RKO (cell line): ENCODE measurements around the gene COTL1.

Source experiments
- DNase-seq: peaks from one replicate; pipeline ENCODE4 v3.0.0-alpha.2; 2016; ENCODE audit warnings: low spot score

Gene COTL1

DNA sequence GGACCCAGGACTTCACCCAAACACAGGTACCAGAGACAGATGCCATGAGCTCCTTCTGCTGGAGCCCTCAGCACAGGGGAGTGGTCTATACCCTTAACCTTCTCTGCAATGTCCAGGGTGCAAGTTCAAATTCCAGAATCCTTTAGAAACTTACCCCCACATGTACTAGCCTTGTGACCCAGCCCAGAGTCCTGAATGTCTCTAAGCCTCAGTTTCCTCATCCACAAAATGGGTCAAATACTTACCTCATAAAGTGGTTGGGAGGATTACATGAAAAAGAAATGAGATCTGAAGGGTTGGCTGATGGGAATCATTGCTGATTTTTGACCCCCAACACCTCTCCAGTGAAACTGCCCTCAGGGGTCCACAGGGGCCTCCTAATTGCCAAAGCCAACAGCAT, 21.7 kb downstream of the COTL1 start:
- DNase-seq: no peak

DNA sequence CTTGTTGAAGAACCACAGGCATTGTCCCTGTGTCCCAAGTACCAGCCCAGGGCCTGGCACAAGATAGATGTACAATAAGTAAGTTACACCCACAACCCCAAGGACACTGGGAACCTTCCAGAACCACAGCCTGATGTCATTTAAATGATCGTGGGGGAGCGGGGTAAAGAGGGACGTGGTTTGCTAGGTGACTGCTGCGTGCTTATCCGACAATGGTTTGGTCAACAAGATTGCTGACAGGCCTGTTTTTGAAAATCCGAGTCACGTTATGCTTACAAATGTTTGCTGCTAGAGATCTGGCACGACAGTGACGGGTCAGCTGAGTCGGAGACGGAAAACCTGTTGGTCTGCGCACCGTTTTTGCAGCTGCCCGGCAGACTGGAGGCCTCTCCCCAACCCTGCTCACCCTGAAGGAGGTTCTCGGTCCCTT, 22.8 kb downstream of the COTL1 start:
- no peak for DNase-seq

DNA sequence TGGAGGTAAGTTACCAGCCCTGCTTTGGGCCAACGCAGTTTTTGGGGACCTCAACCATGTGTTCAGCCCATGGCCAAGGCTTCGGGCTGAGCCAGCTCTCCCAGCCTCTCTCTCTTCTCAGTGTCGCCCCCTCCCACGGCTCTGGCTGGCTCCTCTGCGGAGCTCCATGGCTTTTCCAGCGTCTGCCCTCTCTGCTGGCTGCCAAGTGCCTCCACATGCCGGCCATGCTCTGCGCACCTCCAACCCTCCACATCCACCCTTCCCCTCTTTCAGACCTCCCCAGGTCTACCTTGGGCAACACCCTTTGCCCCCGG, 23.2 kb downstream of the COTL1 start:
- DNase-seq: no peak

DNA sequence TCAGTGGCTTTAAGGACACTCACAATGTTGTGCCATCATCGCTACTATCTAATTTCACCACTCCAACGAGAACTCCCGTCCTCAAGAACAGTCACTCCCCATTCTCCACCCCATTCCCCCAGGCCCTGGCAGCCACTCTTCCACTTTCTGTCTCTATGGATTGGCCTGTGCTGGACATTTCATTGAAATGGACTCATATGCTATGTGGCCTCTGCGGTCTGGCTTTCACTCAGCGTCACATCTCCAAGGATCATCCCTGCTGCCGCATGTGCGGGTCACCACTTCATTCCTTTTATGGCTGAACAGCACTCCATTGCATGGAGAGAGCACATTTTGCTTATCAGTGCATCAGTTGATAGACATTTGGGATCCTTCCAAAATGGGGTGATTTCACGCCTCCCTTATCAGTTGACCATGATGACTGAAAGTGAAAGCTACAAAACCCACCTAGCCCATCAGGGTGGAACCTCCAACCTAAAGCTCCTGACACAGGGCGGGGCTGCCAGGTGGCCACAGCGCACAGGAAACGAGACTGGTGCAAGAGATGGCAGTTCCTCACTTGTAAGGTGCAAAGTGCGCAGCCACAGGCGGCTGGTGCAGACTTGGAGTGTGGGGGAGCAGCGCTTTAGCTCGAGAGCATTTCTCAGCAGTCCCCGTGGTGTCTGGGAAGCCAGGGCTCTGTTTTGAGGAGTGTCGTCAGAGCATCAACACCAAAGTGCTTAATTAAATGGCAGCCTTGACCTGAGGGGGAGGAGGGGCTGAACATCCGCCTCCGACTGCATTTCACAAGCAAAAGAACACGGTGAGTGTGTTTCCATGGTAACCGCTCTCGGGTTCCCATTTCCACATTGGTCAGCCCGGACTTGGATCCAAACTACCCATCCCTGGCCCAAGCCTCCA, 23.8 kb downstream of the COTL1 start:
- DNase-seq: no peak

DNA sequence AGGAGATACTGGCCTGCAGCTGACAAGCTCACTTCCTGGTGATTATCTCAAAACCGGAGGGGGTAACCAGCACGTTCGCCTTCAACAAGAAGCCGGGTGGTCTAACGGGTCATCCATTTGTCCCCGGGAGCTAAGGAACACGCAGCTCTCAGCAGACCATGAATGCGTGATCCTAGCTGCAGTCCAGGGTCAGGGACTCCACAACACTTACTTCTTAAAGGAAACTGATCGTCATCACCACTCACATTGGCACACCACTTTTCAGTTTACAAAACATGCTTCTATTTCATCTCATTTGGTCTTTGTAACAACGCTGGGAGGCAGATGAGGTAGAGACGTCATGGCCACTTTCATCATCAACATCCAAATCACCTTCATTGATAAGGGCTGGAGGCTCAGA, 25.2 kb downstream of the COTL1 start:
- no peak for DNase-seq

DNA sequence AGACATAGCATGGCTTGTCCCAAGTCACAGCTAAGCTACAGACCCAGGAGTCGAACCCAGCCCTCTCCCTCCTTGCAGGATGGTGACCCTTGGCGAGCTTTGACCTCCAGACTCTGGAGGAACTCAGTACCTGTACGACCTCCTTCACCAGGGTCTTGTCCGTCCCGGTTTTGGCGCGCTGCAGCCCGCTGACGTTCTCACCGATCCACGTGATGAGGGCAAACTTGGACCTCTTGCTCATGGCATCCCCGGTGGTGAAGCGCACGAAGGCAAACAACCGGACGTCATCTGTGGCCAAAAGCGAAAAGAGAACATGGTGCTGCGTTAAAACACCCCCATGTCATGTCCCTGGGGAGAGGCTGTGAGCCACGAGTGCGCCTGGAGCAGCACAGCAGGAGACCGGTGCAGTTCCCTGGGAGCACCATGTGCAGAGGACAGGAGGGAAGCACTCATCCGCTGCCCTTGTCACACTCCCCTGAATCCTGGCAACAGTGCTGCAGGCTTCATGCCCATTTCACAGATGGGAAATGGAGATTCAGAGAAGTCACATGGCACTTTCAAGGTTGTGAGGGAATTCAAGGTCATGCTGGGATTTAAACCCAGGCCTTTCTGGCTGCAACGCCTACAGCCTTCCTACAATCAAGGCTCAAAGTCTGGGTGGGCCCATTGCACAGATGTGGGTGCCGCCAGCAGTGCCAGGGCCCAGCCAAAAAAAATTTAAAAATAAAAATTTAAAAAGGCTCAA, 27.7 kb downstream of the COTL1 start:
- DNase-seq: no peak

DNA sequence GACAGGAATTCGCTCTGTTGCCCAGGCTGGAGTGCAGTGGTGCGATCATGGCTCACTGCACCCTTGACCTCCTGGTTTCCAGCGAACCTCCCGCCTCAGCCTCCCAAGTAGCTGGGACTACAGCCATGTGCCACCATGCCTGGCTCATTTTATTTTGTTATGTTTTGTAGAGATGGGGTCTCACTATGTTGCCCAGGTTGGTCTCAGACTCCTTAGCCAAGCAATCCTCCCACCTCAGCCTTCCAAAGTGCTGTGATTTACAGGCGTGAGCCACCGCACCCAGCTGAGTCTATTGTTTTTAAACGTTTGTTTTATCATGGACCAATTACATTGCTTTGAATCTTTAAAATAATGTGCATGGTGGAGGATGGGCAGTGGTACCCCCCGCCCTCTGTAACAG, 28.9 kb downstream of the COTL1 start:
- DNase-seq: no peak

DNA sequence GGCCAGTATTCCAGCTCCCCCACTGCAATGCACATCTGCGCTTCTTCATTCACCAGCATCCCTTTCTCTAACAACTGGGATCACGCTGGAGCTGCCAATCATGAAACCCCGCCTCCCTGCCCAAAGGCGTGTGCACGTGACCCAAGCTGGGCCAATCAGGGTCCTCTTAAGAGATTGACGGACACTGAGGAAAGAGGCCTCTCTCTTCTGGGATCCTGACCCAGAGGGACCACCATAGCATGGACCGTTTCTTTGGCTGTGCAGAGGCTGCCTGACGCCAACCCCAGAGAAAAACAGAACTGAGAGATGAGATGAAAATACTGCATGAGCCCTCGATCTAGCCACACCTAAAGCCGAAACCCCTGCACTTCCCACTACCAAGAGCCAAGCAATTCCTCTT, 32.0 kb downstream of the COTL1 start:
- no peak for DNase-seq

DNA sequence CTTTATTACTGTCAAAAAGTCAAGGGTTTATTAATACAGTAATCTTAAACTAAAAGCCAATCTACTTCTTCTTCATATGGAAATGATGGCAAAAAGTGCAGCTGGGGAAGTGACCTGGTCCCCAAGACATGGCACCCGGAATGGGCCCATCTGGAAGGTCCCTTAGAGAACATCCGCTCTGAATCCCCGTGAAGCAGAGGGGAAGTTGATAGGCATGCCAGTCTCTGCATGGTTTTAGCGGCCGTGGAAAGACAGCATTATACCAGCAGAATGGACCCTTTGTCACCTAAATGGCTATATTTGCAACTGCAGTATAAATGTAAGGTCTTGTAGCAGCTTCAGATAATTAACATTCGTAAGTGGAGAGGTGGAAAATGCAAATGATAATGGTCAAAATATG, 32.4 kb downstream of the COTL1 start:
- no peak for DNase-seq

DNA sequence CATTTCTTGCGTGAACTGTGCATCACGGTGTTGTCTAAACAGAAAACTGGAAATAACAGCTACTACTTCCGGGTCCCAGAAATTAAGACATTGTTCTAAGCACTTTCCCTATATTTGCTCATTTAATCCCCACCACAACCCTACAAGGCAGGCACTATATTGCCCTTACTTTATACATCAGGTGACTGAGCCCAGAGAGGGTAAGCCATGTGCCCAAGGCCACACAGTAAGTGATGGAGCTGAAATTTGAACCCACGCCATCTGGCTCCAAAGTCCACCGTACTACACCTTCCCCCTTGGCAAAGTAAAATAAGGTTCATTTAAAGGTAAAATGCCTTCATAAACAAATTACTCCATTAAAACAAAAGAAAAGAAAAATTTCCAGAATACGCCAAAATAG, 33.2 kb downstream of the COTL1 start:
- no peak for DNase-seq

DNA sequence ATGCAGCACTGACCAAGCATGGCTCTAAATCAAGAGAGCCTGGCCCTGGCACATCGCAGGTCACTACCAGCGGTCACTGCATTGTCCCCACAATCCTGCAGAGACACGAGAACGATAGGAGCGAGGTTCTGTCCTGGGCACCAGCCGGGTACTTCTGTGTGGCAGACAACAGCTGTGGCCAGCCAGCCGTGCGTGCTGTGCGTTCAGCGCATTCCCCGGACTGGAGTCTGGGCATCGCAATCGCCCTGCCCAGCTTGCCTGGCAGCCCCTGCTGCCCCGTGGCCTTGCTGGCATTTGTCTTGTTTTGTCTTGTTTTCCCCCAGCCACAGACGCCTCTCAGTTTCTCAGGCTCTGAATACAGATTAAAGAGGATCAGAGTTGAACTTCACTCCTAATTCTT, 33.9 kb downstream of the COTL1 start:
- no peak for DNase-seq

DNA sequence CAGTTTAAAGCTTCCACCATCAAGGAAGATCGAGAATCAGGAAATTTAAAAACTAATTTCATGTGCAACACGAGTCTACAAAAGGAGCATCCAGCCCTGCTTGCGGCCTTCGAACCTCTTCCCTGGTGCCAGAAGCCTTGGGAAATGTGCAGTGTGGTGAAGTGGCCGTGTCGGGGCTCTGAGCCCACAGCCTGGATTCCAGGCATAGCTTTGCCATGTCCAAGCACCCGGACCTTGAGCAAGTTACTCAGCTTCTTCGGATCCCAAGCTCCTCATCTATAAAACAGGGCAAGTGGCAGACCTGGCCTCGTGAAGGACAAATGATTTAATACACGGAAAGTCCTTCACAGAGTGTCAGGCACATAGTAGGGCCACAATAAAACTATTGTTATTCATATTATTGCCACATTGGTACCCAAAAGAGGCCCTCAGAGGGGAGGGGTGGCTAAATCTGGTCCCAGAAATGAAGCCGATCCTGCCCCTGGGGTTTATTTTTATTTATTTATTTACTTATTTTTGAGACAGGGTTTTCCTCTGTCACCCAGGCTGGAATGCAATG, 34.8 kb downstream of the COTL1 start:
- no peak for DNase-seq

DNA sequence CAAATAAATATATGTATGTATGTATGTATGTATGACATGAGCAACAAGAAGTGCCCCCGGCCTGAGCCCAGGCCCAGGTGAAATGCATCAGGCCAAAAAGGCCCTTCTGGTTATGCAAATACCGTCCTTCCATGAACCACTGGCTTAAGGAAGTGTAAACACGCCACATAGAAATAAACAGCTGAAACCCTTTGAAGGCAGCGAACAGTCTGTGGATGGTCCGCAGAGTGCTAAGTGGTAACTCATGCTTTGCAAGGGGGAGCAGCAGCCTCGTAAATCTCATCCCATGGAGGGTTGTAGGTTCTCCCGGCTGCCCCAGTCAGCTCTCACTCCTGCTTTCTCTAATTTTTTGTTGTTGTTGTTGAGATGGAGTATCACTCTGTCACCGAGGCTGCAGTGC, 36.7 kb downstream of the COTL1 start:
- no peak for DNase-seq

DNA sequence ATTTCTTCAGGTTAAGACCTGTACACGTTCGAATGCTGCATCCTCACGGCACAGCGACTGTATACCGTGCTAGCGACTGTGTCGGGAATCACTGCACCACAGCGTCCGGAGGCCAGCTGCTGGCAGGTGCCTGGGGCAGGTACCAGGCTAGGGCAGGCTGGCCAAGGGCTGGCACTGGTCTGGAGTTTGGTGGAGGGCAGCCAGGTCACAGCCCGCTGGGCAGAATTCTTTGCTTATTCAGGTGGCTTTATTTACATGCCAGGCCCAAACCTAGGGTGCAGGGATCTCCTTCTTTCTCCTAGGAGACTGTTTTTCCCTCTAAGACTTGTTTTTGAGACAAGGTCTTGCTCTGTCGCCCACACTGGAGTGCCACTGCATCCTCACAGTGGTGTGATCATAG, 37.9 kb downstream of the COTL1 start:
- no peak for DNase-seq

DNA sequence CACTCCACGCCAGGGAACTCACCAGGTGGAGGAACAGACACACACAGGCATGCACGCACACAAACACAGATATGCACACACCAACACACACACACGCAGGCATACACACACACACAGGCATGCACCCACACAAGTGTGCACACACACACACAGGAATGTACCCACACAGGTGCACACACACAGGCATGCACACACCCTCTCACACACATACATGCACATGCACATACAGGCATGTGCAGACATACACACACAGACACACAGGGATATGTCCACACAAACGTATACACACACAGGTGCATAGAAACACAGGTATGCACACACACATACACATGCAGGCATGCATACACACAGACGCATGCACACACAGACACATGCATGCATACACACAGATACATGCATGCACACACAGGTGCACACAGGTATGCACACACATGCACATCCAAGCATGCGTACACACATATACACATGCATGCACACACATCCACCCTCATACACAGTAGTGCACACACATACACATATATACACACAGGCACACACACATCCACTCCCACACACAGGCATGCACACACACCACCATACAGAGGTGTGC, 39.2 kb downstream of the COTL1 start:
- no peak for DNase-seq

DNA sequence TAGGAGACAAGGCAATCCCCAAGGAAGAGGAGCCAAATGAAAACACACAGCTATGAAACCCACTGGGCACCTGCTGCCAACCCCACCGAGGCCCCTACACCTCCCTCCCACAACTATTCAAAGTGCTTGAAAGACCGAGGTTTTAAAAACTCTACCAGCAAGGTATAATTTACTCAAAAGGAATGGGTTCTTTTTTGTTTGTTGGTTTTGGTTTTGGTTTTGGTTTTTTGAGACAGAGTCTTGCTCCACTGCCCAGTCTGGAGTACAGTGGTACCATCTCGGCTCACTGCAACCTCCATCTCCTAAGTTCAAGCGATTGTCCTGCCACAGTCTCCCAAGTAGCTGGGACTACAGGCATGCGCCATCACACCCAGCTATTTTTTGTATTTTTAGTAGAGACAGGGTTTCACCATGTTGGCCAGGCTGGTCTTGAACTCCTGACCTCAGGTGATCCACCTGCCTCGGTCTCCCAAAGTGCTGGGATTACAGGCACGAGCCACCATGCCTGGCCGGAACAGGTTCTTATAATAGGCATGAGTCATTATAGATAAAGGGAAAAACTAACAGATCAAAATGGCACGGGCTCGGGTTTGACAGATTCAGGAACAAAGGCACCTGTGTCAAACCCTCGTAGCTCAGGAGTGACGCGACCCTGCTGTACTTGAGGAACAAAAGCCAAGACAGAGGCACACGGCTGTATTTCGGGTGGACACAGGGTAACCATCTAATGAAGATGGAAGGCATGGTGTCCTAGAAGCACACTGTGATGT, 40.7 kb downstream of the COTL1 start:
- no peak for DNase-seq

DNA sequence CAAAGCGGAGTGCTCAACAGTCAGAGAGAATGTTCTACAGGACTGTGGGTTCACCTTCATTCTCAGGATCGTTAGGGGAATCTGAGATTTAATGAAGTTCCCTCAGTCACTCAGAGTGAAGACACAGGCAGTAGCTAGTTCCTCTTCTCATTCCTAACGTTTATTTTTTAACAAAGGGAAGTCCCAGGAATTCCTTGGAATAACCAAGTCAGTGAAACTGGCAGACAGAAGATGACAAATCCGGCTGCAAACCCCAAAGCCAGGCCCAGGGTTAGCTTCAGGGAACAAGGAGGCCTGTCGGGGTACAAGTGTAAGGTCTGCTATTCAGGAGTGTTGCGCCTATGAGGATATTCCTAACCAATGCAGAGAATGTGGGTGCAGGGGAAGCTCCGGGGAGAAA, 42.0 kb downstream of the COTL1 start:
- no peak for DNase-seq

DNA sequence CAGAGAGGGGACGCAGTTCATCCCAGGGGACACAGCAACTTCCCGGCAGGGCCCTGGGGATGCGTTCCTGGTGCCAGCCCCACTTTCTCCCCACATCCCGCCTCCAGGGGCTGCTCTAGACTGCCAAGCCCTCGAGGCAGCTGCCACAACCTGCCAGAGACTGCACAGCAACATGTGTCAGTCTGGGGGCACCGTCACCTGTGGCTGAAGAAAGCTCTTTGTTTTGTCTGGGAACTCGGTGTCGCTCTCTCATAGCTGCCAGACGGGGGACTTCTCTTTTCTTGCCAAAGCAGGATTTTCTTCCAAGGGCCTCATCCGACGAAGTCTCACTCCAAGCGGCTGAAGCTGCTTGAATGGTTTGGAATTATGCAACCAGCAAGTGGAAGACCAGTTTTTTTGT, 43.7 kb downstream of the COTL1 start:
- no peak for DNase-seq

DNA sequence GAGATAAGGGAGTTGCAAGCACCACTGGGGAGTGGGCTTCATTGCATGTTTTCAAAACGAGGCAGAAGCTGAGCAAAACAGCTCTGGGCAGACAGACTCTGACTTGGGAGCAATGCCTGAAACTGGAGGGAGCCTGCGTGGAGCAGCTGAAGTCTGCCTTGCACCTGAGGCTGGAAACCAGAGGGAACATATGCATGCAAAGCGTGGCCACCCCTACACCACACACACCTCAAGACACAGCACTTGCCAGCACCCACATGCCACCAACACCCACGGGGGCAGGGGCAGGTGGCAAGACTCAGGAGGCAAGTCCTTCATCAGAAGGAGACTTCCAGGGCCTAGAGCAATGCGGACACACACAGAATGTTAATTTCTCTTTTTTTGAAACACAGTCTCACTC, 45.8 kb downstream of the COTL1 start:
- DNase-seq: no peak

DNA sequence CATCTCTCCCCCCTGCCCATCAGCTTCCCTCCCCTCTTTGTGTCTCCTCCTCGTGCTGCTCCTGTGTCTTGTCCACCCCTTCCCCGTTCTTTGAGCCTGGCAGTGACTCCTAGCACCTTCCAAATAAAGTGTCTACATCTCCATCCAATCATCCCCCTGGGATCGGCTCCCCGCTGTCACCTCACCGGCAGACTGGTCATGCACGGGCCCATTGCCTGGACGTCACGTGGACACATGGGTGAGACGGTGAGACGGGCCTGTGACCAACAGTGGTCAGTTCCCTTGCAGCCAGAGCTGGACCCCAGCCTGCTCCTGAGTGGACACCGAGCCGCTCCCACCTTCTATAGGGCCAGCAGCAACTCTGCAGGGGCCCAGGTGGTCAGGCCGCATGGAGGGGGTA, 46.4 kb downstream of the COTL1 start:
- DNase-seq: no peak

DNA sequence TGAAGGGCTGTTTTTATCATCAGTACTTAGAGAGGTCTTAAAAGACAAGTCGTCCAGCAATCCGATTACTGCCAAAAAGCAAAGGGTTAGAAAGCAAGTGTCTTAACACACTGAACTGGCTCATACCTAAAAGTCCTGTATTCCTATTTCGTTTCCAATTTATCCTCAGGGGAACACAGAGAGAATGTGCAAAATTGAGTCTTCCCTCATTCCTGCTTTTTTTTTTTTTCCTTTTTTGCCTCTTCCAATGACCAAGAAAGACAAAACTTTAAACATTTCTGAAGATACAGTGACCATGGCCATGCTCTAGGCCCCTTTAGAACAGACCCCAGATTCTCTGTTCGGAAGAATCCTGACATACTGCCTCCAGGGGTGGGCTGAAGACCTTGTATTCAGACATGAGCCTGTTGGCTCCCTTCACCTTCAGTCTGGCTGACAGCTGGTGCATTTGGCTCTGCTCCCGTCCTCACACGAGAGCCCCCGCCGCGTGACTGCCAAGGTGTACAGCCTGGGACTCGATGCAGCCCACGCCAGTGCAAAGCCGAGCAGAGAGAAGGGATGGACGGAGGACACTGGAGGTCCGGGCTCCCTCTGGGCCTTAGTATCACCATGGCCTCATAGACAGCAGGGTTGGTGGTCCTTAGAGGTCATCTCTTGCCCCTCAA, 47.0 kb downstream of the COTL1 start:
- no peak for DNase-seq
